ENCODE data around the gene CCNQ. TPM values are rescaled to one million over a fixed set of nuclear protein-coding genes. Genes with fewer than 3 reads are reported as not detected.

CCNQ gene
- total RNA-seq, 4 donors from 2014 or later, result 30.7 to 57.7 (median 51.4) TPM

GRCh38 chrX:153600921-153601320 lies 2.0 kb upstream of the CCNQ start:
- ATAC-seq, result no peak

GRCh38 chrX:153600032-153600373 lies 1.1 kb upstream of the CCNQ start:
- H3K9me3 ChIP-seq, result no peaks in the 10 kb centered on the region
- peak overlapping the region in 2 of 4 donors; percentile 78 for H3K27ac ChIP-seq
- H3K36me3 ChIP-seq, result peaks cover 0 to 11% of the 10 kb centered on the region in 2 donors
- peak overlapping the region; percentile 55 to 76 for H3K4me3 ChIP-seq
- no peaks in the 10 kb centered on the region for H3K27me3 ChIP-seq
- H3K4me1 ChIP-seq, result peaks cover 0 to 34% (median 5%) of the 10 kb centered on the region in 3 donors
- no peak for TF ChIP-seq CTCF (IDR thresholded peaks at IDR 0.05)
- no peak for TF ChIP-seq EP300 (IDR thresholded peaks at IDR 0.05)
- TF ChIP-seq POLR2AphosphoS5 (IDR thresholded peaks at IDR 0.05), result no peak
- TF ChIP-seq POLR2A (IDR thresholded peaks at IDR 0.05), result no peak
- WGBS, 2 donors (ENCODE audit: low coverage in 1 of 2), result 14% methylated on average over 2 of the region's 2 CpGs; no CpG with 5 or more reads in 1 of the 2 donors
- ATAC-seq, result no peak

More at GRCh38 chrX:153600921-153601320, 2.0 kb upstream of the CCNQ start:
- peaks cover 0 to 3% of the 10 kb centered on the region in 2 donors for H3K36me3 ChIP-seq
- no peaks in the 10 kb centered on the region for H3K27me3 ChIP-seq
- peaks cover 0 to 34% (median 5%) of the 10 kb centered on the region in 3 donors for H3K4me1 ChIP-seq
- no peak overlapping the region for H3K4me3 ChIP-seq
- no peak overlapping the region for H3K27ac ChIP-seq
- TF ChIP-seq CTCF (IDR thresholded peaks at IDR 0.05) (no peak), EP300 (IDR thresholded peaks at IDR 0.05) (no peak), POLR2AphosphoS5 (IDR thresholded peaks at IDR 0.05) (no peak), POLR2A (IDR thresholded peaks at IDR 0.05) (no peak)
- WGBS, 2 donors (ENCODE audit: low coverage in 1 of 2), result 90% methylated on average over 2 of the region's 7 CpGs; no CpG with 5 or more reads in 1 of the 2 donors
- H3K9me3 ChIP-seq, result no peaks in the 10 kb centered on the region

GRCh38 chrX:153599192-153600031 lies 473 bp upstream of the CCNQ start:
- WGBS, 2 donors (ENCODE audit: low coverage in 1 of 2), result 0 to 18% methylated on average over 1 to 5 of the region's 79 CpGs
- peak; percentile 96 for ATAC-seq
- TF ChIP-seq POLR2AphosphoS5 (IDR thresholded peaks at IDR 0.05) (no peak), POLR2A (IDR thresholded peaks at IDR 0.05) (peak in 1 of 2 donors; percentile 8), EP300 (IDR thresholded peaks at IDR 0.05) (no peak), CTCF (IDR thresholded peaks at IDR 0.05) (peak in 2 of 4 experiments; percentile 18 to 19)
- peaks cover 0 to 17% of the 10 kb centered on the region in 2 donors for H3K36me3 ChIP-seq
- peak overlapping the region; percentile 55 to 76 for H3K4me3 ChIP-seq
- peaks cover 0 to 34% (median 5%) of the 10 kb centered on the region in 3 donors for H3K4me1 ChIP-seq
- H3K27me3 ChIP-seq, result no peaks in the 10 kb centered on the region
- no peaks in the 10 kb centered on the region for H3K9me3 ChIP-seq
- H3K27ac ChIP-seq, result peak overlapping the region; percentile 11 to 81 (median 78)

- 86% methylated on average over 6 of the region's 6 CpGs; no CpG with 5 or more reads in 1 of the 2 donors for WGBS, 2 donors (ENCODE audit: low coverage in 1 of 2)
- no peaks in the 10 kb centered on the region for H3K27me3 ChIP-seq
- peaks cover 0 to 39% of the 10 kb centered on the region in 2 donors for H3K36me3 ChIP-seq
- H3K27ac ChIP-seq, result no peak overlapping the region
- TF ChIP-seq CTCF (IDR thresholded peaks at IDR 0.05), result no peak
- no peak for TF ChIP-seq POLR2A (IDR thresholded peaks at IDR 0.05)
- no peak for TF ChIP-seq EP300 (IDR thresholded peaks at IDR 0.05)
- no peak for TF ChIP-seq POLR2AphosphoS5 (IDR thresholded peaks at IDR 0.05)
- H3K9me3 ChIP-seq, result no peaks in the 10 kb centered on the region
- peaks cover 0 to 42% (median 5%) of the 10 kb centered on the region in 3 donors for H3K4me1 ChIP-seq
- no peak overlapping the region for H3K4me3 ChIP-seq
- no peak for ATAC-seq
These were observed 1.8 kb downstream of the CCNQ start for GRCh38 chrX:153596981-153597750.

Data from gastroesophageal sphincter (tissue), 4 donors.